ENCODE data around the gene IL17REL.

Gene IL17REL

GRCh38 chr22:50058061-50058905 lies 45.7 kb upstream of the IL17REL start, which contains the start of gene TTLL8:
Gene TTLL8 (minus strand): TSS chr22:50058298.
- Histone ChIP-seq H3K18ac (ENCODE audit: low read length) (peak within 1 kb of the TSS; percentile 97), H3K27ac (replicated peaks; ENCODE audit: low read length) (no peak within 1 kb of the TSS), H3K79me1 (ENCODE audit: low read depth, low read length) (no peaks in the 10 kb centered on the region), H3K4me1 (ENCODE audit: control insufficient read depth in 2 of 2, insufficient read depth in 1 of 2, low read depth in 1 of 2, low read length in 2 of 2) (peaks cover 11% of the 10 kb centered on the region in 2 donors), H3K27me3 (ENCODE audit: control insufficient read depth in 3 of 3, insufficient read depth in 3 of 3, low read depth in 1 of 3, low read length in 3 of 3) (peaks cover 0 to 9% (median 0%) of the 10 kb centered on the region in 3 experiments), H2AK5ac (ENCODE audit: low read depth, low read length) (peak within 1 kb of the TSS; percentile 95), H3K9ac (ENCODE audit: low read depth, low read length, poor library complexity) (peak within 1 kb of the TSS; percentile 84), H2BK120ac (ENCODE audit: low read depth, low read length) (peak within 1 kb of the TSS; percentile 47), H3K9me3 (replicated peaks in 1 of 2; ENCODE audit: control insufficient read depth in 2 of 2, insufficient read depth in 1 of 2, low read depth in 1 of 2, low read length in 2 of 2) (peaks cover 0 to 5% of the 10 kb centered on the region in 2 donors), H2BK5ac (ENCODE audit: low read length) (peak within 1 kb of the TSS; percentile 66), H3K4me3 (ENCODE audit: low read length in 2 of 2) (peak within 1 kb of the TSS in 1 of 2 donors; percentile 66), H3K4ac (ENCODE audit: low read length) (peak within 1 kb of the TSS; percentile 3), H3K4me2 (ENCODE audit: insufficient read depth, low read length, poor library complexity, severe bottlenecking) (peak within 1 kb of the TSS; percentile 83), H4K8ac (ENCODE audit: low read depth, low read length) (no peak within 1 kb of the TSS), H3K36me3 (replicated peaks in 1 of 2; ENCODE audit: control insufficient read depth in 2 of 2, insufficient read depth in 2 of 2, low read length in 2 of 2) (no peaks in the 10 kb centered on the region), H2BK12ac (ENCODE audit: low read length) (peak within 1 kb of the TSS; percentile 86), H3K23ac (ENCODE audit: low read depth, low read length, poor library complexity) (no peak within 1 kb of the TSS), H2AFZ (ENCODE audit: low read length) (peak within 1 kb of the TSS; percentile 96), H3K14ac (ENCODE audit: low read length) (peak within 1 kb of the TSS; percentile 63), H4K91ac (ENCODE audit: low read depth, low read length, poor library complexity) (no peak within 1 kb of the TSS), H2BK15ac (ENCODE audit: low read length) (peak within 1 kb of the TSS; percentile 100)
- WGBS, 2 donors (ENCODE audit: extremely low coverage in 2 of 2, insufficient read length in 2 of 2, insufficient replicate concordance in 1 of 2): no CpG with 5 or more reads among the region's 102 CpGs
- no peak for DNase-seq (ENCODE audit: low spot score)

- DNase-seq (ENCODE audit: low spot score): no peak
- H3K27ac ChIP-seq (replicated peaks; ENCODE audit: low read length): no peak overlapping the region
- no peak overlapping the region for H4K91ac ChIP-seq (ENCODE audit: low read depth, low read length, poor library complexity)
- H2BK12ac ChIP-seq (ENCODE audit: low read length): no peak overlapping the region
- H3K79me1 ChIP-seq (ENCODE audit: low read depth, low read length): no peaks in the 10 kb centered on the region
- no peak overlapping the region for H3K23ac ChIP-seq (ENCODE audit: low read depth, low read length, poor library complexity)
- no peak overlapping the region for H2AFZ ChIP-seq (ENCODE audit: low read length)
- H3K4me3 ChIP-seq (ENCODE audit: low read length in 2 of 2): no peak overlapping the region
- peak overlapping the region; percentile 66 for H2BK5ac ChIP-seq (ENCODE audit: low read length)
- H3K4me1 ChIP-seq (ENCODE audit: control insufficient read depth in 2 of 2, insufficient read depth in 1 of 2, low read depth in 1 of 2, low read length in 2 of 2): peaks cover 11% of the 10 kb centered on the region in 2 donors
- H3K9me3 ChIP-seq (replicated peaks in 1 of 2; ENCODE audit: control insufficient read depth in 2 of 2, insufficient read depth in 1 of 2, low read depth in 1 of 2, low read length in 2 of 2): peaks cover 0 to 5% of the 10 kb centered on the region in 2 donors
- peak overlapping the region; percentile 75 for H2AK5ac ChIP-seq (ENCODE audit: low read depth, low read length)
- no peaks in the 10 kb centered on the region for H3K36me3 ChIP-seq (replicated peaks in 1 of 2; ENCODE audit: control insufficient read depth in 2 of 2, insufficient read depth in 2 of 2, low read length in 2 of 2)
- H3K4ac ChIP-seq (ENCODE audit: low read length): no peak overlapping the region
- H2BK15ac ChIP-seq (ENCODE audit: low read length): peak overlapping the region; percentile 100
- no peak overlapping the region for H2BK120ac ChIP-seq (ENCODE audit: low read depth, low read length)
- H3K18ac ChIP-seq (ENCODE audit: low read length): peak overlapping the region; percentile 86
- H4K8ac ChIP-seq (ENCODE audit: low read depth, low read length): no peak overlapping the region
- no peak overlapping the region for H3K9ac ChIP-seq (ENCODE audit: low read depth, low read length, poor library complexity)
- WGBS, 2 donors (ENCODE audit: extremely low coverage in 2 of 2, insufficient read length in 2 of 2, insufficient replicate concordance in 1 of 2): no CpG with 5 or more reads among the region's 14 CpGs
- peaks cover 0 to 9% (median 0%) of the 10 kb centered on the region in 3 experiments for H3K27me3 ChIP-seq (ENCODE audit: control insufficient read depth in 3 of 3, insufficient read depth in 3 of 3, low read depth in 1 of 3, low read length in 3 of 3)
- H3K4me2 ChIP-seq (ENCODE audit: insufficient read depth, low read length, poor library complexity, severe bottlenecking): no peak overlapping the region
- no peak overlapping the region for H3K14ac ChIP-seq (ENCODE audit: low read length)
Measured at GRCh38 chr22:50057278-50058060, 44.9 kb upstream of the IL17REL start.

GRCh38 chr22:50056214-50056972 lies 43.8 kb upstream of the IL17REL start:
- Histone ChIP-seq H3K27ac (replicated peaks; ENCODE audit: low read length) (no peak overlapping the region), H3K79me1 (ENCODE audit: low read depth, low read length) (peaks cover 2% of the 10 kb centered on the region), H2AK5ac (ENCODE audit: low read depth, low read length) (peak overlapping the region; percentile 13), H3K14ac (ENCODE audit: low read length) (no peak overlapping the region), H2AFZ (ENCODE audit: low read length) (no peak overlapping the region), H3K4me3 (ENCODE audit: low read length in 2 of 2) (no peak overlapping the region), H2BK15ac (ENCODE audit: low read length) (peak overlapping the region; percentile 67), H3K9me3 (replicated peaks in 1 of 2; ENCODE audit: control insufficient read depth in 2 of 2, insufficient read depth in 1 of 2, low read depth in 1 of 2, low read length in 2 of 2) (peaks cover 0 to 5% of the 10 kb centered on the region in 2 donors), H3K18ac (ENCODE audit: low read length) (peak overlapping the region; percentile 46), H3K4me2 (ENCODE audit: insufficient read depth, low read length, poor library complexity, severe bottlenecking) (no peak overlapping the region), H3K27me3 (ENCODE audit: control insufficient read depth in 3 of 3, insufficient read depth in 3 of 3, low read depth in 1 of 3, low read length in 3 of 3) (peaks cover 0 to 9% (median 0%) of the 10 kb centered on the region in 3 experiments), H4K91ac (ENCODE audit: low read depth, low read length, poor library complexity) (no peak overlapping the region), H3K9ac (ENCODE audit: low read depth, low read length, poor library complexity) (no peak overlapping the region), H3K4me1 (ENCODE audit: control insufficient read depth in 2 of 2, insufficient read depth in 1 of 2, low read depth in 1 of 2, low read length in 2 of 2) (peaks cover 11% of the 10 kb centered on the region in 2 donors), H3K23ac (ENCODE audit: low read depth, low read length, poor library complexity) (no peak overlapping the region), H2BK5ac (ENCODE audit: low read length) (no peak overlapping the region), H2BK120ac (ENCODE audit: low read depth, low read length) (no peak overlapping the region), H4K8ac (ENCODE audit: low read depth, low read length) (no peak overlapping the region), H3K4ac (ENCODE audit: low read length) (no peak overlapping the region), H2BK12ac (ENCODE audit: low read length) (no peak overlapping the region), H3K36me3 (replicated peaks in 1 of 2; ENCODE audit: control insufficient read depth in 2 of 2, insufficient read depth in 2 of 2, low read length in 2 of 2) (no peaks in the 10 kb centered on the region)
- WGBS, 2 donors (ENCODE audit: extremely low coverage in 2 of 2, insufficient read length in 2 of 2, insufficient replicate concordance in 1 of 2): no CpG with 5 or more reads among the region's 34 CpGs
- no peak for DNase-seq (ENCODE audit: low spot score)

All from neuronal stem cell (in vitro differentiated cells).